HG03442 (cell line): Measurements from ENCODE around the gene NTRK1.

Experiments used
- ATAC-seq: cut with Tn5 transposase; IDR thresholded peaks from one replicate; pipeline ENCODE4 v1.9.1; 2021; ENCODE audit warnings: mild to moderate bottlenecking, moderate library complexity; ENCODE audit not compliant: unreplicated experiment

Gene NTRK1

DNA sequence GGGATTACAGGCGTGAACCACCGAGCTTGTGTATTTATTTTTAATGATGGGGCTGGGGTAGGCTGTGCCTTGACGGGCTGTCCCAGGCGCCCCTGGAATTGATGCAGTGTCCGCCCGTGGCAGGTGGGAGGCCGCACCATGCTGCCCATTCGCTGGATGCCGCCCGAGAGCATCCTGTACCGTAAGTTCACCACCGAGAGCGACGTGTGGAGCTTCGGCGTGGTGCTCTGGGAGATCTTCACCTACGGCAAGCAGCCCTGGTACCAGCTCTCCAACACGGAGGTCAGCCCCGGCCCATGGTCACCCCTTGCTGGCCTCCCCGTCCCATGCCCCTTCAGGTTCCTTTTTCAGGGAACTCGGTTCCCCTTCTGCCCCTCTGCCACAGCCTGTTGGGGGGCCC lies 19.2 kb downstream of the NTRK1 start:
- ATAC-seq = no peak

DNA sequence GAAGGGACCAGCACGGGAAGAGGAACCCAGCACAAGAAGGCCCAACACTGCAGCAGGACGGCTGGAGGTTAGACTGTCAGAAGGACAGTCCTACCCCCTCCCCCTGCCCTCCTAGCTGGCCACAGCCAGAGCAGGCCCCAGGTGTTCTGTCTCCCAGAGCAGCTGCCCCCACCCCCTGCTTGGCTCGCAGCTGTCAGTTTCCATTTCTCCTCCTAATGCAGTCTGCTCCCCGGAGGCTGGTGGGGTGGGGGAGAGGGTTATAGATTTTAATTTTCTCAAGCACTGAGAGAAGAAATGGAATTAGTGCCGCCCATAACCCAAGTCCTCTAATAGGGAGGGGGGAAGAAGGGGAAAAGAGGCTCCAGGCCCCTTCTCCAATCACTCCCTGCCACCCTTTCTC lies 19.8 kb downstream of the NTRK1 start:
- no peak for ATAC-seq

DNA sequence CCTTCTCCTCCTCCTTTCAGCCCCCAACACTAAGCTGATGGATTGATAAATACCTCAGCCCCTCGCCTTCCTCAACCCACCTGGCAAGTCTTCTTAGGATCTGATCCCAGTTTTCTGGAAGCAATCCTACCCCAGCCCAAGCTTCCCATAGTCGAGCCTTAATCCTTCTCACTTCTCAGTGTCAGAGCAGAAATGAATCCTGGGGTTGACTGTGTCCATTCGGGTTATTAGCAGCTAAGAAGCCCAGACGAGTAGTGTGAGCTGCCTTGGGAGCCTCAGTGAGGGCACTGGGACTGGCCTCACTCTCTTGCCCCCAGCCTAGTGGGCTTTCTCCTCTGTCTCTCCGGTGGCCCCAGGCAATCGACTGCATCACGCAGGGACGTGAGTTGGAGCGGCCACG lies 20.4 kb downstream of the NTRK1 start:
- no peak for ATAC-seq

DNA sequence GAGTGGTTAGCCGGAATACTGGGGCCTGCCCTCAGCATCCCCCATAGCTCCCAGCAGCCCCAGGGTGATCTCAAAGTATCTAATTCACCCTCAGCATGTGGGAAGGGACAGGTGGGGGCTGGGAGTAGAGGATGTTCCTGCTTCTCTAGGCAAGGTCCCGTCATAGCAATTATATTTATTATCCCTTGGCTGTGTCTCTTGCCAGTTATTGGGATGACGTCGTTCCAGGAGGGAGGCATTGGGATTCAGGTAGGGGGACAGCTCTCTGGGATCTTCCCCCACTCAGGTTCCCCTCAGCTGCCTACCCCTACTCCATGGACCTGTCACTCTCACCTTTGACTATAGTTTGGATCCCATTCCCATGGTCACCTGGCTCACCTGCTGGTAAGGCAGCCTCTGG lies 21.0 kb downstream of the NTRK1 start:
- no peak for ATAC-seq

DNA sequence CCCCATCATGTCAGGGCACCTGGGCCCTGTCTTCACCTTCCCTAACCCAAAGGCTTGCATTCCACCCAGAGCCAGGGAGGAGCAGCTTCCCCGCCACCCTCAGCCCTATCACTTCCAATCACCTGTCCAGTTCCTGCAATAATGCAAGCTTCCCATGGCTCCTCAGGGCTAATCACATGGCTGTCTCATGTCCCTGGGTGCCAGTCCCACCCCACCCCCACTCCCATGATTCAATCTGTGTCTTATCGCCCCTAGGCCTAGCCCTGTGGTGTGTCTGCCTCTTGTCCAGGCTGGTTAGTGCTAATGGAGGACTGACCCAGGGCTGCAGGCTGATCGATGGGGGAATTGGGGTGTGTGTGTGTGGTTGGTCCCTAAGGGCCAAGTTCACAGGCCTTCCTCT lies 21.9 kb downstream of the NTRK1 start:
- no peak for ATAC-seq

DNA sequence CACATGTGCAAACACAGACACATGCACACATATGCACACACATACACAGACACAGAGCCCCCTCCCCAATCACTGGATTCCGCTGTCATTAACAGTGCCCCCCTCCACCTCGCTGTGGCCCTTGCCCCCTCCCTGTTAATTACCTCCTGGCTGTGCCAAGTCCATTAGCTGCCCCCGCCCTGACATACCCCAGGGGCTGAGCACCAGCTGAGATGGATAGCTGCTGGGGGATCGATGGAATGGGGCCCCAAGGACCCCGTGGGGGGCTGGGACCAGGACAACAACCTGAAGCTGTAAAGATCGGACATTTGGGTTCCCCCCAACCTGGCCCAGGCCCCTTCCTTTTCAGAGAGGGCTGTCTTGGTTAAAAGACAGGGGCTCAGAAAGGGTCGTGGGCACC lies 23.3 kb downstream of the NTRK1 start:
- ATAC-seq = no peak

DNA sequence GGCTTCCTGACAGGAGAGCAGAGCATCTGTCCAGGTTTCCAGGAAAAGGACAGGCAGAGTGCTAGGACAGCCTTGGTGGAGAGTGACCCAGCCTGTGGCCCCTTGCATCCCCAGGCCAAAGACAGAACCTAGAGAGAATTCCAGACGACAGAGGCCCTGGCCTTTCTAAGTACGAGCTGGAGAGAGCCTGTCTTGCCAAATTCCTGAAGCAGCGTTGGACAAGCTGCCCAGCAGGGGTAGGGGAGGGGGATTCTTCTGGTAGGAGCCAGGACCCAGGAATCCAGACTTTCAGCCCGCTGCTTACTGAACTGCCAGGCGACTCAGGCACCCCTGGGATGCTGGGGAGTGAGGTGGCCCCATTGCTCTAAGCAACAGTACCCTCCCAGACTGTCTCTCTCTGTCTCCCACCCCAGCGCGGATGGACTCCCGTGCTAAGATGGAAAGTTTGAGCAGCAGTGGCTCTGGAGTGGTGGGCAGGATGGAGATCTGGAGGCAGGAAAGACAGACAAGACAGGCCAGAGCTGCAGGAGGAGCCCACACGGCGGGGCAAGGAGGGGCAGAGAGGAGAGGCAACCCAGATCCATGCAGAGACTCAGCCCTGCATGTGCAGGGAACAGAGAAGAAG lies 24.0 kb downstream of the NTRK1 start:
- no peak for ATAC-seq

DNA sequence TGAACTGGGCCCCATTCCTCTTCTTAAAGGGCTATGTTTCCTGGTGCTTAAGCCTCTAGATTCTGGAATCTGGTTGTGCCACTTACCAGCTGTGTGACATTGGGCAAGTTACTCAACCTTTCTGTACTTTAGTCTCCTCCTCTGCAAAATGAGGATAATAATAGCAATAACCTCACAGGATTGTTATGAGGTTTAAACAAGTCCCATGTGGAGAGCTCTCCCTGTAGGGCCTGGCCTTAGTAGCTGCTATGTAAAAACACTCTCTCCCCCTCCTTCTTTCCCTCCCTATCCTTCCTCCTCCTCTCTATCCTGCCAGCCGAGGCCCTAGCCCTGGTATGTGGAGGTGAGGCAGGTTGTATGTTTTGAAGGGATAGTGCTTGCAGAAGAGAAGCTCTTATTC lies 24.6 kb downstream of the NTRK1 start:
- no peak for ATAC-seq

DNA sequence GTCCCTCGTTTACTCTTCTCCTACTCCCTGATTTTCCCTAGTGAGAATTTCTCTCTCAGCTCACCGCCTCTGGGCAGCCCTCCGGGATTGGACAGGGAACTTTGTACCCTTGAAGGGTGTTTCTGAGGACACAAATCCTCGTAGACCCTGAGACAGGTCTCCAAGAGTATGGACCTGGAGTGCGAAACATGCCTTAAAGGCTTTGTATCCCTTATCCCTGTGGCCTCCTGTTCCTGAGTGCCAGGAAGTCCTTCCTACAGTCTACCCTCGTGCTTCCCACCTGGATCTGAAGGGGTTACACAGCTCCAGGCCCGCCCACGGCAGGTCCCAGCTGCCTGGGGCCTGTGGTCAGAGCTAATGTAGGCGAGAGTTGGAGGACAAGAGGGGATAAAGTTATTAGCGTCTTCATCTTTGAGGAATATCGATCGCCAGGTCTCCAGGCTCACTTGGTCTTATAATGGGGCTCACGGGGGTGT lies 25.3 kb downstream of the NTRK1 start:
- no peak for ATAC-seq

DNA sequence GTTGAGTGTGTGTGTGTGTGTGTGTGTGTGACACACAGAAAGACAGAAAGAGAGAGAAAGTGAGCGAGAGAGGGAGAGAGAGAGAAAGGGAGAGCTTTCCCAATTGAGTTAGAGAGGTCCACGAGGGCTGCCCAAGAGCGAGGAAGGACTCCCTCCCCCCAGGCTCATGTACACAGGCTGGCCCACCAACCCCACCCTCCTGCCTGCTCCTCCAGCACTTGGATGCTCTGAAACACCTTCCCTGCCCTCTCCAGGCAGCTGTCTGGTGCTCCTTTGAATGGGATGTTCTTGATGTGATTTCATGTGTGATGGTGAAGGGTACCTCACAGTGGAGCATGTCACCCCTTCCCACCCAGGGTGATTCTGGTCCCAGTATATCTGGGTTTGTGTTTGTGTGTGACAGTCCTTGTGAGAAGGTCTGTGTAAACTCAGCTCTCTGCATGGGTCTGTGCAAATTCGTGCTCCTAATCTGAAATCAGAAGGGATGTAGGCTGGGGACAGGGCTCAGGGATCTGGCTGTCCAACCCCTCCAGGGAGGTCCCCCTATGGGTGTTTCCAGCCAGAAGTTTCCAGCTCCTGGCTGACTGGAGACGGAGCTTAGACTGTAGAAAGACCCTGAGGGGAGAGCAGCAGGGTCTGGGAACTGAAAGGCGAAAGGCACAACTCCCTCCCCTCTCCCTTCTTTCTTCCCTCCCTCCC lies 26.1 kb downstream of the NTRK1 start:
- no peak for ATAC-seq

DNA sequence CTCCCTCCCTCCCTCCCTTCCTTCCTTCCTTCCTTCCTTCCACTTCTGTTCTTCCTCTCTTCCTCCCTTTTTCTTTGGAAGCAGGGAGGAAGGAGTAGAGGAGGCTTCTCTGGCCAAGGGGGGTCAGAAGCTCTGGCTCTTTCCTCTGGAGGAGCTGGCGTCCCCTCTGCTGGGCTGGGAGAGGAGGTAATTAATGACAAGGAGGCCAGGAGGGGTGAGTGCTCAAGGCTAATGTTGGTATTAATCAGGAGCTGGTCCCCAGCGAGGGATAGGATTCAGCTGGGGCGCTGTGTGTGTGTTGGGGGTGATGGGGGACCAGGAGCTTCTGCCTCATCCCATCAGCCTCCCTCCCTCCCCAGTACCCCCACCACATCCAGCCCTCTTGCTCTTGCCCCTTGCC lies 26.7 kb downstream of the NTRK1 start:
- ATAC-seq = no peak

DNA sequence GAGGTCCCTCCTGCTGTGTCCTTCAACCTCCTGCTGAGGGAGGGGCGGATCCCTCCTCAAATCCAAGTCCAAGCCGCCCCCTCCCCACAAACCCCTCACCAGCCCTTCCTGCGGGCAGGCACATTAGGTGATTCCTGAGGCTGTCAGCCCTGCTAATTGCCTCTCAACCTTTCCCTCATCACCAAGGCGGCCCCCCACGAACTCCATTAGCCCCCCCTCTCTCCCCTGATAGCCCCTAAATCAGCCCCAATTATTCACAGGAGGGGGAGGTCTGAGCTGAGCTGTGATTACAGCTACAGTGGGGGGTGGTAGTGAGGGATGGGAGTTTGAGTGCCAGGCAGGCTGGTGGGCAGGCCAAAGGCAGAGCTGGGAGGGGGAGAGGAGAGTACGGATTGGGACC lies 27.1 kb downstream of the NTRK1 start:
- ATAC-seq = no peak

DNA sequence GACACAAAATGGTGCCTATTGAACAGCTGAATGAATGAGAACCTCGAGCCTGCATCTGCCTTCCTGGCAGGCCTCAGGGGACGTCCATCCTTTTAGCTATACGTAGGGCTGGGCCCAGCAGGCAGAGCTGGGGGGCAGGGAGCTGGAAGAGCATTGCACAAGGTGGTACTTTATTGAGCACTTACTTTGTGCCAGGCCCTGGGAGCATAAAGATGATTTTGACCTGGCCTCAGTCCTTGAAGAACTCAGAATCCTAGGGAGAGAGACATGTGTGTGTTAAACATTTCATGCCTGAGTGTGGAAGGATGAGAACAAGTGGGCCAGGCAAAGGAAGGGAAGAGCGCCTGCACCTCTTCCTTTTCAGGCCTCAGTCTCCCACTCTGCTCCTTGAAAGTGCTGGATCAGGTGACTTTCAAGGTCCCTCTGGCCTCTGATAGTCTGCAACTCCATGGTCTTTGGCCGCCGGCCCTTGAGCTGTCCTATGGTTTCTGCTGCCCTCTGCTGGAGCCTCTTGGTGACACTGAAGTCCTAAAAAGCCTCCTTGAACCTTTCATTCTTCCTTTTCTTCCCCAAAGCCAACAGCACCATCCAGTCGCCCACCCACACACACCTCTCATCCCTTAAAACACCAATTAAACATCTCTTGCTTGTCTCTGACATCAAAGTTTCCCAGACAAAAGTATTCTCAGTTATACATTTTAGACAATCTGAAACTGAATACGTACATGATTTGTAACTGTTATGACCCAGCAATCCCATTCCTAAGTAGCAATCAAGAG lies 29.3 kb downstream of the NTRK1 start:
- ATAC-seq = no peak

DNA sequence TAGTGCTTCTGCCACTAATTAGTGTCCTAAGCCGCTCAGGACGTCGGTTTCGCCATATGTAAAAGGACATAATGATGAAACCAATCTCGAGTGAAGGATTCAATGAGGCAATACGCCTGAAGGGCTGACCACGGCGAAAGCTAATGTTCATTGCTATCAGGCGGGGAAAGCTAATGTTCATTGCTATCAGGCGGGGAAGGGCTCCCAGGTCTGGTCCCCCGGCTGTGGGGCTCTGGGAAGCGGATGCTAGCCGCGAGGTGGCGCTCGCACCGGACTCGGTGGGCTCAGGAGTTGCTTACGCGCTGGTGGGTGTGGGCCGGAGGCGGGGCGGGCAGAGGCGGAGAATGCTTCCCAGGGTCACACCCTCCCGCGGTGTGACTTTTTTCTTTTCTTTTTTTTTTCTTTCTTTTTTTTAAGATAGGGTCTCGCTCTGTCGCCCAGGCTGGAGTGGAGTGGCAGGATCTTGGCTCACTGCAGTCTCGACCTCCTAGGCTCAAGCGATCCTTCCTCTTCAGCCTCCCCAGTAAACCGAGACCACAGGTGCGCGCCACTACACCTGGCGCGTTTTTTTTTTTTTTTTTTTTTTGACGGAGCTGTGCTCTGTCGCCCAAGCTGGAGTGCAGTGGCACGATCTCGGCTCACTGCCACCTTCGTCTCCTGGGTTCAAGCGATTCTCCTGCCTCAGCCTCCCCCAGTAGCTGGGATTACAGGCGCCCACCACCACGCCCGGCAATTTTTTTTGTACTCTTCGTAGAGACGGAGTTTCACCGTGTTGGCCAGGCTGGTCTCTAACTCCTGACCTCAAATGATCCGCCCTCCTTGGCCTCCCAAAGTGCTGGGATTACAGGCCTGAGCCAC lies 31.8 kb downstream of the NTRK1 start:
- ATAC-seq = peak; percentile 79

DNA sequence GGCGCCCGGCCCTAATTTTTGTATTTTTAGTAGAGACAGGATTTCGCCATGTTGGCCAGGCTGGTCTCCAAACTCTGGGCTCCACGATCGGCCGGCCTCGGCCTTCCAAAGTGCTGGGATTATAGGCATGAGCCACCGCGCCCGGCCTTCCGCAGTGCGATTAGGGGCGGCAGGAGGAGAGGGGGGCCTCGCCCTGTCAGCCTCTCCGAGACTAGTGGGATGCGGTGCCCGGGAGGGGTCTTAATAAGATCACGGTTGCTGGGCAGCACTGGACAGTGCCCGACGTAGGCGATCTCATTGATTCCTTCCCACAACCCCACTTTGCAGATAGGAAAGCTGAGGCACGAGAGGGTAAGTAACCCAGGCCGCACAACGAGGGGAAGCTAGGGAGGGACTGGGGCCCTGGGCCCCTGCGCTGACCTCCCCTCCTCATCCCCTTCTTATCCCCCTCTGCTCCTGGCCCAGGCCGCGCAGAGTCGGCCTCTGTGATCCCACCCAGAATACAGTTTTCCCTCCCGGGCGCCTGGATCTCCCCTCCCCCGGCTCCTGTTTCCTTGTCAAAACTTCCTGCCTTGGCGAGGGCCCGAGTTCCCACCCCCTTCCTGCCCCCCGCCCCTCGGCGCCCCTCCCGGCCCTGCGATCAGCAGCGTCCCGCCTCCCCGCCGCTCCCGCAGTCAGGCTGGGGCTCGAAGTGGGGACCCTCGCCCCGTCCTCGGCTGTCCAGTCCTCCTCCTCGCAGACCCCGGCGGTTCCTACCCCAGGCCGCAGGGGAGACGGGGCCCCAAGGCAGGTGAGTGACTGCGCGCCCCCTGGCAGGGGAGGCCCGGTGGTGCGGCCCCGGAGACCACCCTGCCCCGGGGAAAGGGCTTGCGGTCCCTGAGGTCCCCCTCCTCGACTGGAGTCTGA lies 32.6 kb downstream of the NTRK1 start, which contains the start of gene PEAR1:
TSS of gene PEAR1 (plus strand) at position 671 of the 906 bp plus-strand sequence. CDS start 10,209 bp downstream, outside the sequence.
- no peak for ATAC-seq

DNA sequence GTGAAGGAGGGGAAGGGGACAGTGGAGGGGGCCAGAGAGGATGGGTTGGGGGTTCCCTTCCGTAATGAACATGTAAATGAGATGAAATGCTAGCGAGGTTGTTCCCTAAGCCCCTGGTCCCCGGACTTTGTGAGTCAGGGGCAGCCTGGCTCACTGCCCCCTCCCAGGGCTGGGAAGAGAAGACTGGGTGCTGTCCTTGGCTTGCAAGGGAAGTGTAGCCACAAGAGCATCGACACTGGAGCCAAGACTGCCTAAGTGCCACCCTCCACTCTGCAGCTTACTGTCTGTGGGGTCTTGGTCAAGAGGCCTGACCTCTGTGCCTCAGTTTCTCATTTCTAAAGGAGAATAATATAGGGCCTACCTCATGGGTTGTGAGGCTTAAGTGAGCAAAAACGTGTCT lies 33.3 kb downstream of the NTRK1 start:
- ATAC-seq = no peak

DNA sequence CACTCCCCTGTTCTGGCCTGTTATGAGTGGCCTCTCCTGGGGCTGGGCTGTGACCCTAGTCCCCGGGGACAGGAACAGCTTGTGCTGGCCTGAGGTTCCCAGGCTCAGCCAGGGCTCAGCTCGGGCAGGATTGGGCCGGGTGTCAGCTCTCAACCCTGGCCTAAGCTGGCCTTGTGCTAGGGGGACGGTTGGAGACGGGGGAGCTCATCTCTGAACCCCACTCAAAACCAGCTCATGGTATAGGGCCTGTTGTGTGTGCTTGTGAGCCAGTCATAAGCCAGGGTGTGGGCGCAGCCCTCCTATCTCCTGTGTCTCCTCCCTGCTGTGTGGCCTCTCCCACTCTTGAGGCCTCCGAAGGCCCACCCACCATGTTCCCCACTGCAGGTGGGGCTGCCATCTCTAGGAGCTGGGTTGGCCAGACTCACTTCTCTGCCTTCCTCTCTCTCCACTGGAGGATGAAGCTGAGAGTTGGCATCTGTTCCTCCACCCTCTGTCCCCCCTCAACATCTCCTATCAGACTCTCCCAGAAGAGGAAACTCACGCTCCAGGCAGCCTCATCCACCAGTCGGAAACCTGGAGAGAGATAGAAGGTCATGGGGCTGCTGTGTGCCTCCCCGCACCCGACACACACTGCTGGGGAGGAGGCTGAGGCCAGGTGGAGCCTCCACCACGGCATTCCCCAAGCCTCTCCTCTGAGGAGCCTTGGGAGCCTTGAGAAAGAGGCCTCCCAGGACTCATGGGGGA lies 34.2 kb downstream of the NTRK1 start:
- ATAC-seq = no peak

DNA sequence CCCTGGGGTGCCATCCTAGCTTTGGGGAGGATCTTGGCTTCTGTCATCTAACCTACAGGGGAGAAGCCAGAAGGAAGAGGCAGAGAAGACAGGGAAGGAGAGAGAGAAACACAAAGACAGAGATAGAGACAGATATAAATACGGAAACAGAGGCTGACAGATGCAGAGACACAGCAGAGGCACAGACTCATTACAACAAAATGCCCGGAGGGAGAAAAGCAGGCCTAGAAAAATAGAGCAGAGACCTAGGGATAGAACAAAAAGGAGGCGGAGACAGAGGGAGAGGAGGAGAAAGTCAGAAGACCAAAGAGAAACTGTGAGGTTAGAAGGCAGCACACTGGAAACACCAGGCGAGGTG lies 34.8 kb downstream of the NTRK1 start:
- no peak for ATAC-seq

DNA sequence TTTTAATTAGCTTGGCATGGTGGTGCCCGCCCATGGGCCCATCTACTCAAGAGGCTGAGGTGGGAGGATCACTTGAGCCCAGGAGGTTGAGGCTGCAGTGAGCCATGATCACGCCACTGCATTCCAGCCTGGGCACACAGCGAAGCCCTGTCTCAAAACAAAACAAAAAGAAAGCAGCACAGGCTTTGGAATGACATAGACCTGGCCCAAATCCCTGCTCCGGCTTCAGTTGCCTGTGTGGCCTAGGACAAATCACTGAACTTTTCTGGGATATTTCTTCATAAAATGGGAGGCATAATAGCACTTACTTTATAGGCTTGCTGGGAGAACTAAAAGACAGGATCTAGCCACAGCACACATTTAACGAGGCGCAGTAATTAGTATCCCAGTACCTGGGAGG lies 35.3 kb downstream of the NTRK1 start:
- ATAC-seq = no peak
